Upper lobe of left lung (tissue), 4 donors: ENCODE results near the gene ABHD15.

ENCODE experiments used
- CTCF ChIP-seq, 6 experiments: fragments of 450-650 bp in 4 of 6; fragments of 200-600 bp in 2 of 6; sonication (generic) in 2 of 6; IDR thresholded peaks; one replicate each; pipeline ENCODE4 v1.5.1; 2016 to 2019; ENCODE audit warnings: antibody characterized with exemption in 6 of 6
- POLR2A ChIP-seq, 4 donors: fragments of 450-650 bp; IDR thresholded peaks; one replicate each; pipeline ENCODE4 v1.5.1; 2016 to 2017; ENCODE audit warnings: antibody characterized with exemption in 4 of 4, mild to moderate bottlenecking in 2 of 4

GRCh38 chr17:29567304-29567553 is 392 bp upstream of the ABHD15 start:
- TF ChIP-seq POLR2A (IDR thresholded peaks at IDR 0.05) (peak in 1 of 4 donors; percentile 44), CTCF (IDR thresholded peaks at IDR 0.05) (no peak)
